Progenitor cell of endocrine pancreas (in vitro differentiated cells): ENCODE results near the gene KCNK15. TPM values are rescaled to one million over a fixed set of nuclear protein-coding genes. Genes with fewer than 3 reads are reported as not detected.

Experiments used
- DNase-seq: peaks from one replicate; pipeline ENCODE4 v3.0.0; 2021; ENCODE audit warnings: low spot score; ENCODE audit not compliant: unreplicated experiment
- H3K27ac Mint-ChIP-seq: 2 replicates; pipeline ENCODE4 v1.8.0; 2021; ENCODE audit warnings: mild to moderate bottlenecking, moderate library complexity, mixed read lengths
- H3K27me3 Mint-ChIP-seq: 2 replicates; pipeline ENCODE4 v1.8.0; 2021; ENCODE audit warnings: mixed read lengths
- H3K36me3 Mint-ChIP-seq: 2 replicates; pipeline ENCODE4 v1.8.0; 2022; ENCODE audit warnings: mixed read lengths; ENCODE audit not compliant: insufficient read depth
- H3K4me1 Mint-ChIP-seq: 2 replicates; pipeline ENCODE4 v1.8.0; 2021; ENCODE audit warnings: low read depth, mixed read lengths
- H3K4me3 Mint-ChIP-seq: 2 replicates; pipeline ENCODE4 v1.8.0; 2021; ENCODE audit warnings: low read depth, mild to moderate bottlenecking, moderate library complexity, mixed read lengths
- H3K9me3 Mint-ChIP-seq: 2 replicates; pipeline ENCODE4 v1.8.0; 2021; ENCODE audit warnings: low read depth, mixed read lengths
- total RNA-seq: library from RNA; stranded (reverse); gene quantifications from 2 replicates; pipeline ENCODE4 v1.2.1, GENCODE V29; 2021
- TF ChIP-seq, protein P1 (sequence below): fragments of 200-600 bp; sonication (generic); IDR thresholded peaks from one replicate; pipeline ENCODE4 v1.5.0; 2021; ENCODE audit warnings: antibody characterized with exemption, mild to moderate bottlenecking; ENCODE audit not compliant: unreplicated experiment

KCNK15 gene
- total RNA-seq, 1 donor from 2014 or later, result 0.22 TPM

DNA sequence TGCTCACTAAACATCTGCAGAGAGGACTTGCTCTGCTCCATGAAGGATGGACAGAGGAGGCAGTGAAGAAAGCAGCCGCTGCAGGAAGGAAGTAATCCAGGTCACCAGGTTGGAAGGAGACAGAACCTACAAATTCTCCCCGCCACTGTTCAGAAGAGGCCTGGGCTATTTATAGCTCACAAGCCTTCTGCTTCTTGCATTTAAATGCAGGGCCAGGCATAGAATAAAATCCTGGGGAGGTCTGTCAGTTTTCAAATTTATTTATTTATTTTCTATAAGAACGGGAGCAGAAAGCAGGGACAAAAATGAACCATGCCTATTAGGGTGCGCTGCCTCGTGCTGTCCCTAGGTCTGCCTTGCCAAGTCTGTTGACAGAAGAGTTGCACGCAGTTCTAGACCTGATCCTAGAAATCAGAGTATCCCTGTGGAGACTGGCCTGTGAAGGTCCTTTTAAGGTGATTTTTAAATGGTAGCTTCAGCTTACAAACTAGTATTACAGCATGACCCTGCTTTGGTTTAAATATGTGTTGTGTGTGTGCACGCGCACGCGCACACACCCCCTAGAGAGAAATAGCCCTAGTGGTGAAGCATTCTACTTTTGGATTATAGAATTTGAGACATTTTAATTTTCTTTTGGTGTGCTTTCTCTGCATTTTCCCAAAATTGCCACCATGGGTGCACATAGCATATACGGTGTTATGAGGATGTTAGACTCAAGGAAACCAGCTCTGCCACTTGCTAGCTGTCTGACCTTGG, 45.2 kb downstream of the KCNK15 start:
- no peak overlapping the region for H3K27ac Mint-ChIP-seq
- DNase-seq, result no peak
- H3K4me1 Mint-ChIP-seq, result no peaks in the 10 kb centered on the region
- H3K9me3 Mint-ChIP-seq, result no peaks in the 10 kb centered on the region
- H3K36me3 Mint-ChIP-seq, result no peaks in the 10 kb centered on the region
- peaks cover 8% of the 10 kb centered on the region for H3K27me3 Mint-ChIP-seq
- TF ChIP-seq, protein P1, sequence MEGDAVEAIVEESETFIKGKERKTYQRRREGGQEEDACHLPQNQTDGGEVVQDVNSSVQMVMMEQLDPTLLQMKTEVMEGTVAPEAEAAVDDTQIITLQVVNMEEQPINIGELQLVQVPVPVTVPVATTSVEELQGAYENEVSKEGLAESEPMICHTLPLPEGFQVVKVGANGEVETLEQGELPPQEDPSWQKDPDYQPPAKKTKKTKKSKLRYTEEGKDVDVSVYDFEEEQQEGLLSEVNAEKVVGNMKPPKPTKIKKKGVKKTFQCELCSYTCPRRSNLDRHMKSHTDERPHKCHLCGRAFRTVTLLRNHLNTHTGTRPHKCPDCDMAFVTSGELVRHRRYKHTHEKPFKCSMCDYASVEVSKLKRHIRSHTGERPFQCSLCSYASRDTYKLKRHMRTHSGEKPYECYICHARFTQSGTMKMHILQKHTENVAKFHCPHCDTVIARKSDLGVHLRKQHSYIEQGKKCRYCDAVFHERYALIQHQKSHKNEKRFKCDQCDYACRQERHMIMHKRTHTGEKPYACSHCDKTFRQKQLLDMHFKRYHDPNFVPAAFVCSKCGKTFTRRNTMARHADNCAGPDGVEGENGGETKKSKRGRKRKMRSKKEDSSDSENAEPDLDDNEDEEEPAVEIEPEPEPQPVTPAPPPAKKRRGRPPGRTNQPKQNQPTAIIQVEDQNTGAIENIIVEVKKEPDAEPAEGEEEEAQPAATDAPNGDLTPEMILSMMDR, result no peak
- H3K4me3 Mint-ChIP-seq, result no peak overlapping the region

DNA sequence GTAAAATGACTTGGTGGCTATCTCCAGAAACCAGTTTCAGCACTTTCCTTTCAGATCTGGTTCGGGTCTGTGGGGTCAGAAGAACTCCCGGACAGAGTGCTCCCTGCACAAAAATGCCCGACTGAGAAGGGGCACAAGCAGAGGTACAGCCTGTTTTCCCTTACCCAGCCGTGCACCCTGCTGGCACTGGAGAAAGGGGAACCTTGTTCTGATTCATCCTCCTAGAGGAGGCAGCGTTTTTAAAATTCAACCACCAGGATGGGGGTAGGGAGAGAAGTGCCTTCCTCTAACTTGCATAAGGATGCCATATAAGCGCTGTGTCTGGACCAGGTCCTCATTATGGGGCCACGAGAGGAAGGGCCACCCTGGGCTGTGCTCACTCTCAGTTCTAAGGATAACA, 47.1 kb downstream of the KCNK15 start:
- TF ChIP-seq, protein P1, result no peak
- H3K27ac Mint-ChIP-seq, result no peak overlapping the region
- no peak overlapping the region for H3K4me3 Mint-ChIP-seq
- no peaks in the 10 kb centered on the region for H3K9me3 Mint-ChIP-seq
- H3K36me3 Mint-ChIP-seq, result no peaks in the 10 kb centered on the region
- H3K4me1 Mint-ChIP-seq, result no peaks in the 10 kb centered on the region
- peaks cover 19% of the 10 kb centered on the region for H3K27me3 Mint-ChIP-seq
- DNase-seq, result no peak

DNA sequence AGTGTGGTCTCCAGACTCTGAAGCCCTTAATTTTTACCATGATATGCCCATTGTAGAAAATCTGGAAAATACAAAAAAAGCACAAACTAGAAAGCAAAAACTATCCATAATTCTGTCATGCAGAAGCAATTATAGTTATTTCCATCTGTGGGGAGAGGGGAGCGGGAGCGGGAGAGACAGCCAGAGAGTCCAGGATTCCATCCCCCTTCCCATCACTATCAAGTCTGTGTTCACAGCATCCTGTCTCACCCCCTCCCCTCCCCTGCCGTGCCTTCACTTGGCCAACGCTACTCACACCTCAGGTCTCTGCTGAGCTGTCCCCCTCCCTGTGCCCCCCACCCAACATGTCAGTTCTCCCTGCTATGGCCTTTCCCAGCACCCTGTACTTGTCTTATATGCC, 50.2 kb downstream of the KCNK15 start:
- TF ChIP-seq, protein P1, result no peak
- no peaks in the 10 kb centered on the region for H3K9me3 Mint-ChIP-seq
- H3K27ac Mint-ChIP-seq, result no peak overlapping the region
- H3K4me3 Mint-ChIP-seq, result no peak overlapping the region
- no peak for DNase-seq
- H3K4me1 Mint-ChIP-seq, result no peaks in the 10 kb centered on the region
- peaks cover 22% of the 10 kb centered on the region for H3K27me3 Mint-ChIP-seq
- no peaks in the 10 kb centered on the region for H3K36me3 Mint-ChIP-seq

DNA sequence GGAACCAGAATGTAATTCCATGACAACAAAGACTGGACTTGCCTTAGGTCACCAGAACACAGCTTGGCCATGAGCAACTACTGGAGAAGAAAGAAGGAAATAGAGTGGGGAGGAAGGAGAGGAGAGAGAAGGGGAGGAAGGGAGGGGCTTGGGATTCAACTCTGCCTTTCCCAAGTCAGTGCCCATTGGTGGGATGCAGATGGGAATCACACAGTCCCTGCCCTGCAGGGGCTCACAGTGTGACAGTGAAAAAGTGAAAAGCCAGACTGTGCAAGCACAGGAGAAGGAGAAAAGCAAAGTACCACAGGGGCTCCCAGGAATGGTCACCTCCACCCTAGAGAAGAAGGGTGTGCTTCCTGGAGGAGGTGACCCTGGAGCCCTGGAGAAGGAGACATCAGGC, 50.6 kb downstream of the KCNK15 start:
- no peaks in the 10 kb centered on the region for H3K4me1 Mint-ChIP-seq
- H3K27me3 Mint-ChIP-seq, result peaks cover 22% of the 10 kb centered on the region
- no peaks in the 10 kb centered on the region for H3K36me3 Mint-ChIP-seq
- TF ChIP-seq, protein P1, result no peak
- DNase-seq, result no peak
- no peak overlapping the region for H3K4me3 Mint-ChIP-seq
- no peak overlapping the region for H3K27ac Mint-ChIP-seq
- no peaks in the 10 kb centered on the region for H3K9me3 Mint-ChIP-seq

DNA sequence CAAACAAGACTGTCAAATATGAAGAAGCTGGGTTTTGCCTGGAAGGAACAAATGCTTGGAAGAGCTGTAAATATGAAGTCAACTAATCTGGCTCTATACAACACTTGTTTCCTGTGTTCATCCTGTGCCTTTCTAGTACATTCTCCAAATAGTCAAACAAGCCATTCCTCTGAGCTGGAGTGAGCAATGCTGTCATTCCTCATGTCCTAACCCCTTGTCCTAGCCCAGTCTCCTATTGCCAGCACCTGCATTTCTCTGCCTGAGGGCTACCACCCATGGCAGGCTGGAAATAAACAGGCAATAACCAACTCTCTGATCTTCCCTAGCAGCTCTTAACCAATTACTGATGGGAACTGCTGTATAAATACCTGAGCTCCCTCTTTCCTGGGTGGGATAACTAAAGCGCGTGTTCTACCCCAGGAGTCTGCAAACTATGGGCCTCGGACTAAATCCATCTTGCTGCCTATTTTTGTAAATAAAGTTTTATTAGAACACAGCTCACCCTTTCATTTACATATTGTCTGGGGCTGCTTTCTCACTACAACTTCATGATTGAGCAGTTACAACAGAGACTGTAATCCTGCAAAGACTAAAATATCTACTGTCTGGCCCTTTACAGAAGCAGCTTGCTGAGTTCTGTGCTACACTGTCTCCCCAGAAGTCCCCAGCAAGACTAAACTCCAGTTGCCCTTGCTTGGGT, 51.2 kb downstream of the KCNK15 start:
- no peak for DNase-seq

More for the DNA sequence above, 51.2 kb downstream of the KCNK15 start:
- H3K27ac Mint-ChIP-seq, result no peak overlapping the region
- peaks cover 22% of the 10 kb centered on the region for H3K27me3 Mint-ChIP-seq
- TF ChIP-seq, protein P1, result no peak
- no peaks in the 10 kb centered on the region for H3K4me1 Mint-ChIP-seq
- H3K4me3 Mint-ChIP-seq, result no peak overlapping the region
- no peaks in the 10 kb centered on the region for H3K9me3 Mint-ChIP-seq
- no peaks in the 10 kb centered on the region for H3K36me3 Mint-ChIP-seq
